IMR-90 (cell line): Measurements from ENCODE around the gene PLD6. TPM values are rescaled to one million over a fixed set of nuclear protein-coding genes. Genes with fewer than 3 reads are reported as not detected.

Experiments
- ATAC-seq: fragments of 200-7000 bp; cut with Tn5 transposase; 2 replicates; pipeline ENCODE4 v1.9.1; 2020; ENCODE audit warnings: low read depth, mild to moderate bottlenecking, moderate library complexity
- BruUV-seq: library from RNA; stranded (reverse); fragments of 400-500 nt; replicated peaks from 2 replicates; lab custom pipeline; 2021; lab: Mats Ljungman, UMichigan
- CTCF ChIA-PET: fragments of 300-600 bp; formaldehyde crosslinking; extraction: SDS; loops from one replicate; lab custom pipeline; 2021; ENCODE audit warnings: antibody characterized with exemption; lab: Yijun Ruan, JAX
- POLR2A ChIA-PET: fragments of 300-600 bp; sonication (Branson Sonifier 250); formaldehyde crosslinking; loops from one replicate; lab custom pipeline; 2022; ENCODE audit warnings: antibody characterized with exemption; ENCODE audit not compliant: unreplicated experiment; lab: Charles Lee
- DNase-seq: peaks from one replicate; pipeline ENCODE4 v3.0.0; 2013
- H2AFZ ChIP-seq: replicated peaks from 2 replicates; pipeline ENCODE3; 2013; ENCODE audit warnings: low read length, mild to moderate bottlenecking; ENCODE audit not compliant: poor library complexity
- H2AK5ac ChIP-seq: 2 replicates; pipeline ENCODE4 v1.6.1; 2013; ENCODE audit warnings: low read depth, low read length, inconsistent platforms
- H2AK9ac ChIP-seq: replicated peaks from 2 replicates; pipeline ENCODE3; 2013; ENCODE audit warnings: mild to moderate bottlenecking, low read depth, low read length, moderate library complexity; ENCODE audit not compliant: poor library complexity
- H2BK120ac ChIP-seq: 2 replicates; pipeline ENCODE4 v1.6.1; 2013; ENCODE audit warnings: low read depth, low read length, inconsistent platforms
- H2BK15ac ChIP-seq: 3 replicates; pipeline ENCODE4 v1.6.1; 2013; ENCODE audit warnings: low read depth, low read length, inconsistent platforms
- H2BK20ac ChIP-seq: 2 replicates; pipeline ENCODE4 v1.6.1; 2013; ENCODE audit warnings: low read depth, mild to moderate bottlenecking, inconsistent platforms, low read length, moderate library complexity
- H2BK5ac ChIP-seq: 2 replicates; pipeline ENCODE4 v1.6.1; 2013; ENCODE audit warnings: mild to moderate bottlenecking, low read depth, low read length, inconsistent platforms; ENCODE audit not compliant: poor library complexity, severe bottlenecking
- H3K14ac ChIP-seq: replicated peaks from 2 replicates; pipeline ENCODE4 v1.6.1; 2013; ENCODE audit warnings: low read depth, low read length, inconsistent platforms
- H3K18ac ChIP-seq: 2 replicates; pipeline ENCODE4 v1.6.1; 2013; ENCODE audit warnings: low read depth, low read length, control low read depth
- H3K23ac ChIP-seq: 2 replicates; pipeline ENCODE4 v1.6.1; 2013; ENCODE audit warnings: low read depth, low read length, inconsistent platforms
- H3K27ac ChIP-seq: 2 replicates; pipeline ENCODE4 v1.5.1; 2013; ENCODE audit warnings: mild to moderate bottlenecking, control low read depth, low read length; ENCODE audit not compliant: insufficient read depth
- H3K27me3 ChIP-seq: 2 replicates; pipeline ENCODE4 v1.6.1; 2013; ENCODE audit warnings: low read length; ENCODE audit not compliant: control insufficient read depth, insufficient read depth
- H3K36me3 ChIP-seq: 2 replicates; pipeline ENCODE4 v1.6.1; 2013; ENCODE audit warnings: low read length, mixed read lengths; ENCODE audit not compliant: control insufficient read depth, insufficient read depth
- H3K4ac ChIP-seq: 2 replicates; pipeline ENCODE4 v1.6.1; 2013; ENCODE audit warnings: low read depth, low read length, inconsistent platforms
- H3K4me1 ChIP-seq: 2 replicates; pipeline ENCODE4 v1.6.1; 2013; ENCODE audit warnings: low read length, mixed read lengths; ENCODE audit not compliant: control insufficient read depth, insufficient read depth
- H3K4me2 ChIP-seq: 2 replicates; pipeline ENCODE4 v1.6.1; 2013; ENCODE audit warnings: low read depth, mild to moderate bottlenecking, control low read depth, low read length, moderate library complexity
- H3K4me3 ChIP-seq: 2 replicates; pipeline ENCODE4 v1.5.1; 2013; ENCODE audit warnings: low read depth, mild to moderate bottlenecking, control low read depth, low read length, moderate library complexity; ENCODE audit not compliant: insufficient read depth
- H3K56ac ChIP-seq: 2 replicates; pipeline ENCODE4 v1.6.1; 2013; ENCODE audit warnings: low read length, inconsistent platforms; ENCODE audit not compliant: insufficient read depth; ENCODE audit errors: extremely low read depth
- H3K79me1 ChIP-seq, 2 experiments: 2 replicates each; pipeline ENCODE4 v1.6.1; 2013; ENCODE audit warnings: low read length in 2 of 2, inconsistent platforms in 1 of 2, low read depth in 1 of 2
- H3K9ac ChIP-seq: 2 replicates; pipeline ENCODE4 v1.6.1; 2013; ENCODE audit warnings: low read depth, low read length, control low read depth
- H3K9me1 ChIP-seq: 2 replicates; pipeline ENCODE4 v1.6.1; 2013; ENCODE audit warnings: low read length, inconsistent platforms; ENCODE audit not compliant: insufficient read depth
- H3K9me3 ChIP-seq: 2 replicates; pipeline ENCODE4 v1.6.1; 2013; ENCODE audit warnings: low read length; ENCODE audit not compliant: control insufficient read depth, insufficient read depth
- H4K20me1 ChIP-seq: 2 replicates; pipeline ENCODE4 v1.6.1; 2013; ENCODE audit warnings: low read length, inconsistent platforms; ENCODE audit not compliant: insufficient read depth
- H4K5ac ChIP-seq: 2 replicates; pipeline ENCODE4 v1.6.1; 2013; ENCODE audit warnings: mild to moderate bottlenecking, low read depth, low read length, control low read depth
- H4K8ac ChIP-seq, 2 experiments: 2 replicates each; pipeline ENCODE4 v1.6.1; 2013; ENCODE audit warnings: low read depth in 2 of 2, low read length in 2 of 2, control low read depth in 1 of 2, inconsistent platforms in 1 of 2
- H4K91ac ChIP-seq: 2 replicates; pipeline ENCODE4 v1.6.1; 2013; ENCODE audit warnings: low read depth, low read length, inconsistent platforms; ENCODE audit not compliant: insufficient read depth
- CEBPB ChIP-seq: IDR thresholded peaks from 2 replicates; pipeline ENCODE4 v1.6.1; 2012; ENCODE audit warnings: low read depth, low read length, improper control_type of control experiment
- ELK1 ChIP-seq: fragments of 150-350 bp; IDR thresholded peaks from 2 replicates; pipeline ENCODE4 v1.6.1; 2016; ENCODE audit warnings: low read depth, mild to moderate bottlenecking, low read length, moderate library complexity, borderline replicate concordance
- FOS ChIP-seq: fragments of 150-350 bp; IDR thresholded peaks from 2 replicates; pipeline ENCODE4 v1.6.1; 2016; ENCODE audit warnings: low read depth, low read length
- MAFK ChIP-seq: IDR thresholded peaks from 2 replicates; pipeline ENCODE4 v1.6.1; 2012; ENCODE audit warnings: low read depth, low read length, improper control_type of control experiment
- MAZ ChIP-seq: IDR thresholded peaks from 2 replicates; pipeline ENCODE4 v1.6.1; 2012; ENCODE audit warnings: low read depth, mild to moderate bottlenecking, low read length, improper control_type of control experiment, moderate library complexity, borderline replicate concordance
- MXI1 ChIP-seq: IDR thresholded peaks from 2 replicates; pipeline ENCODE4 v1.6.1; 2012; ENCODE audit warnings: low read depth, mild to moderate bottlenecking, low read length, moderate library complexity, borderline replicate concordance
- POLR2A ChIP-seq: IDR thresholded peaks from 2 replicates; pipeline ENCODE4 v1.6.1; 2012; ENCODE audit warnings: mild to moderate bottlenecking, low read depth, low read length
- RCOR1 ChIP-seq: IDR thresholded peaks from 2 replicates; pipeline ENCODE4 v1.6.1; 2012; ENCODE audit warnings: mild to moderate bottlenecking, low read length, improper control_type of control experiment; ENCODE audit not compliant: insufficient replicate concordance
- SMC3 ChIP-seq: fragments of 150-350 bp; IDR thresholded peaks from 2 replicates; pipeline ENCODE4 v1.6.1; 2016; ENCODE audit warnings: low read depth, mild to moderate bottlenecking, antibody characterized with exemption, low read length, moderate library complexity
- WGBS, 2 experiments: methylation state at CpG; one replicate each; pipeline versions ENCODE4 v1.1.5 to v1.1.7; 2013; ENCODE audit warnings: missing lambda C conversion rate in 2 of 2; ENCODE audit not compliant: insufficient read length in 1 of 2; ENCODE audit errors: extremely low coverage in 2 of 2; 5-methylcytosine and 5-hydroxymethylcytosine counted together
- dilution Hi-C: fragments of 300-500 bp; cut with HindIII; formaldehyde crosslinking; loops from one replicate; pipeline ENCODE4 v1.14.3; 2018; ENCODE audit warnings: low sequenced_read_pairs; ENCODE audit not compliant: unreplicated experiment
- in situ Hi-C: fragments of 300-500 bp; cut with MboI; formaldehyde crosslinking; loops from 3 replicates; pipeline ENCODE4 v1.14.3; 2019; ENCODE audit warnings: low sequenced_read_pairs, inconsistent platforms, mixed read lengths
- intact Hi-C: fragments of 100-400 bp; cut with micrococcal nuclease; formaldehyde crosslinking; loops from 2 replicates; pipeline ENCODE4 v1.10.0; 2022
- polyA plus RNA-seq, 3 experiments: library from polyadenylated mRNA; depleted of rRNA; stranded (reverse); fragments of >200 nt; gene quantifications; 2 replicates each; pipeline ENCODE4 v1.2.3, GENCODE V29; 2012; ENCODE audit warnings: low replicate concordance in 1 of 3
- total RNA-seq: library from RNA; depleted of rRNA; stranded (reverse); fragments of >200 nt; gene quantifications from 2 replicates; pipeline ENCODE4 v1.2.3, GENCODE V29; 2012
- TF ChIP-seq, protein P1 (sequence below): conservative IDR thresholded peaks from 2 replicates; pipeline ENCODE4 v1.5.1; 2012; ENCODE audit warnings: mild to moderate bottlenecking, low read depth, low read length, improper control_type of control experiment

PLD6 gene
- total and polyA plus RNA-seq, 2 of the 4 experiments (the other 2 are of a cell fraction), result 1.1 to 1.5 TPM

- Histone ChIP-seq H3K27ac (no peak overlapping the region), H3K9me1 (peaks cover 3% of the 10 kb centered on the region; the same call in 1 of the 2 replicates), H2BK5ac (no peak overlapping the region), H2AK5ac (no peak overlapping the region), H3K9me3 (no peaks in the 10 kb centered on the region), H2BK20ac (no peak overlapping the region), H4K20me1 (no peaks in the 10 kb centered on the region), H3K4ac (no peak overlapping the region), H3K23ac (no peak overlapping the region), H2BK120ac (no peak overlapping the region), H3K56ac (no peak overlapping the region), H3K18ac (no peak overlapping the region), H3K4me3 (no peak overlapping the region), H4K91ac (no peak overlapping the region), H4K8ac (no peak overlapping the region), H3K36me3 (peaks cover 43% of the 10 kb centered on the region), H2BK15ac (no peak overlapping the region), H3K79me1 (peaks cover 3 to 7% of the 10 kb centered on the region in 2 experiments; a peak in 1 of 4 replicates), H3K14ac (no peak overlapping the region), H2AFZ (no peak overlapping the region), H3K4me2 (no peak overlapping the region), H3K9ac (no peak overlapping the region), H4K5ac (no peak overlapping the region), H3K4me1 (no peaks in the 10 kb centered on the region), H2AK9ac (peak overlapping the region; percentile 15), H3K27me3 (no peaks in the 10 kb centered on the region)
- dilution Hi-C loops, result no loop called here
- 100% methylated on average over 3 of the region's 9 CpGs; no CpG with 5 or more reads in 1 of the 2 experiments for WGBS, 2 experiments
- POLR2A ChIA-PET, result no interaction called here
- no peak for TF ChIP-seq POLR2A
- no peak for TF ChIP-seq ELK1
- no peak for TF ChIP-seq RCOR1
- no peak for TF ChIP-seq SMC3
- no peak for TF ChIP-seq MAFK
- no peak for TF ChIP-seq CEBPB
- TF ChIP-seq MXI1, result no peak
- TF ChIP-seq, protein P1, sequence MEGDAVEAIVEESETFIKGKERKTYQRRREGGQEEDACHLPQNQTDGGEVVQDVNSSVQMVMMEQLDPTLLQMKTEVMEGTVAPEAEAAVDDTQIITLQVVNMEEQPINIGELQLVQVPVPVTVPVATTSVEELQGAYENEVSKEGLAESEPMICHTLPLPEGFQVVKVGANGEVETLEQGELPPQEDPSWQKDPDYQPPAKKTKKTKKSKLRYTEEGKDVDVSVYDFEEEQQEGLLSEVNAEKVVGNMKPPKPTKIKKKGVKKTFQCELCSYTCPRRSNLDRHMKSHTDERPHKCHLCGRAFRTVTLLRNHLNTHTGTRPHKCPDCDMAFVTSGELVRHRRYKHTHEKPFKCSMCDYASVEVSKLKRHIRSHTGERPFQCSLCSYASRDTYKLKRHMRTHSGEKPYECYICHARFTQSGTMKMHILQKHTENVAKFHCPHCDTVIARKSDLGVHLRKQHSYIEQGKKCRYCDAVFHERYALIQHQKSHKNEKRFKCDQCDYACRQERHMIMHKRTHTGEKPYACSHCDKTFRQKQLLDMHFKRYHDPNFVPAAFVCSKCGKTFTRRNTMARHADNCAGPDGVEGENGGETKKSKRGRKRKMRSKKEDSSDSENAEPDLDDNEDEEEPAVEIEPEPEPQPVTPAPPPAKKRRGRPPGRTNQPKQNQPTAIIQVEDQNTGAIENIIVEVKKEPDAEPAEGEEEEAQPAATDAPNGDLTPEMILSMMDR, result no peak
- no peak for TF ChIP-seq MAZ
- no peak for TF ChIP-seq FOS
- intact Hi-C loops, result no loop called here
- in situ Hi-C loops, result no loop called here
- BruUV-seq, result no TSS peak
- CTCF ChIA-PET, result no interaction called here
- ATAC-seq (no peak), DNase-seq (no peak)
Measured at GRCh38 chr17:17252149-17252661, 46.1 kb upstream of the PLD6 start.
